Mesodermal cell (in vitro differentiated cells): Measurements from ENCODE around the gene TPSB2.
"Not testable (repeated sequence)": the region's sequence is repeated elsewhere in the genome, so short reads cannot be mapped to it uniquely, and the experiment has no call there.

ENCODE experiments used
- H3K27ac ChIP-seq: 2 replicates; pipeline ENCODE4 v1.7.0; 2013; ENCODE audit warnings: mild to moderate bottlenecking, low read depth, low read length, moderate library complexity; ENCODE audit not compliant: severe bottlenecking
- H3K36me3 ChIP-seq: 2 replicates; pipeline ENCODE4 v1.7.1; 2013; ENCODE audit warnings: mild to moderate bottlenecking, low read length, moderate library complexity; ENCODE audit not compliant: control insufficient read depth, insufficient read depth
- H3K4me1 ChIP-seq: one replicate; pipeline ENCODE4 v1.7.1; 2013; ENCODE audit warnings: mild to moderate bottlenecking, low read length; ENCODE audit not compliant: insufficient read depth, control insufficient read depth, poor library complexity, severe bottlenecking
- H3K4me3 ChIP-seq: 2 replicates; pipeline ENCODE4 v1.7.0; 2013; ENCODE audit warnings: low read length, control low read depth, mild to moderate bottlenecking; ENCODE audit not compliant: insufficient read depth, poor library complexity, severe bottlenecking; ENCODE audit errors: extremely low read depth
- H3K9me3 ChIP-seq: 2 replicates; pipeline ENCODE4 v1.7.1; 2013; ENCODE audit warnings: mild to moderate bottlenecking, low read length, moderate library complexity; ENCODE audit not compliant: control insufficient read depth
- WGBS, 2 experiments: methylation state at CpG; one replicate each; pipeline ENCODE4 v1.1.5; 2013; ENCODE audit warnings: missing lambda C conversion rate in 2 of 2; ENCODE audit not compliant: insufficient coverage in 2 of 2; 5-methylcytosine and 5-hydroxymethylcytosine counted together

Gene TPSB2

DNA sequence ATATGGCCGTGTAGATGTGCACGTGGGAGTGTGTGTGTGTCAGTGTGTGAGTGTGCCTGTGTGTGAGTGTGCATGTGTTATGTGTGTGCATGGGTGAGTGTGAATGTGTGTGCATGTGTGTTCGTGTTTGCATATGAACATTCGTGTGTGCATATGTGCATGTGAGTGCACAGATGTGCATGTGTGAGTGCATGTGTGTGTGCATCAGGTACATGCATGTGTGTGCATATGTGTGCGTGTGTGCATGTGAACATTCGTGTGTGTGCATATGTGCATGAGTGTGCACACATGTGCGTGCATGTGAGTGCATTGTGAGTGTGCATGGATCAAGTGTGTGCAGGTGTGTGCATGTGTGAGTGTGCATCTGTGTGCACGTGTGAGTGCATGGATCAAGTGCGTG is 8.0 kb upstream of the TPSB2 start:
- Histone ChIP-seq H3K4me1 (no peaks in the 10 kb centered on the region), H3K27ac (no peak overlapping the region), H3K9me3 (no peaks in the 10 kb centered on the region), H3K4me3 (no peak overlapping the region), H3K36me3 (no peaks in the 10 kb centered on the region)
- WGBS, 2 experiments, result 85% methylated on average over 6 to 9 of the region's 9 CpGs

GRCh38 chr16:1236659-1237058 is 6.7 kb upstream of the TPSB2 start:
- no CpG with 5 or more reads among the region's 29 CpGs for WGBS, 2 experiments
- H3K4me3 ChIP-seq, result not testable (repeated sequence)

GRCh38 chr16:1232049-1232748 is 2.2 kb upstream of the TPSB2 start:
- not testable (repeated sequence) for H3K27ac ChIP-seq
- WGBS, 2 experiments, result no CpG with 5 or more reads among the region's 47 CpGs

More at GRCh38 chr16:1236659-1237058, 6.7 kb upstream of the TPSB2 start:
- not testable (repeated sequence) for H3K9me3 ChIP-seq, H3K4me1 ChIP-seq, H3K36me3 ChIP-seq, H3K27ac ChIP-seq

DNA sequence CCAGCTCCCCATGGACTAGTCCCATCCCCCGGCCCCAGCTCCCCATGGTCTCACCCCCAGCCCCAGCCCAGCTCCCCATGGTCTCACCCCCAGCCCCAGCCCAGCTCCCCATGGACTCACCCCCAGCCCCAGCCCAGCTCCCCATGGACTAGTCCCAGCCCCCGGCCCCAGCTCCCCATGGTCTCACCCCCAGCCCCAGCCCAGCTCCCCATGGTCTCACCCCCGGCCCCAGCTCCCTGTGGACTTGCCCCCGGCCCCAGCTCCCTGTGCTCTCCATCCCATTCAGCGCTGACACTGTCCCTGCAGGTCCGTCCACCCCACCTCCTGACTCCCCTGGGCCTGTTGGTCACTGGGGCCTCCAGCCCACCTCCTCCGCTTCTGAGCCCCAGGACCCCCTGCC is 1.3 kb upstream of the TPSB2 start:
- not testable (repeated sequence) for H3K4me1 ChIP-seq, H3K27ac ChIP-seq, H3K4me3 ChIP-seq, H3K9me3 ChIP-seq, H3K36me3 ChIP-seq
- 87% methylated on average over 3 of the region's 7 CpGs; no CpG with 5 or more reads in 1 of the 2 experiments for WGBS, 2 experiments

More at GRCh38 chr16:1232049-1232748, 2.2 kb upstream of the TPSB2 start:
- not testable (repeated sequence) for H3K9me3 ChIP-seq, H3K4me1 ChIP-seq, H3K36me3 ChIP-seq, H3K4me3 ChIP-seq

DNA sequence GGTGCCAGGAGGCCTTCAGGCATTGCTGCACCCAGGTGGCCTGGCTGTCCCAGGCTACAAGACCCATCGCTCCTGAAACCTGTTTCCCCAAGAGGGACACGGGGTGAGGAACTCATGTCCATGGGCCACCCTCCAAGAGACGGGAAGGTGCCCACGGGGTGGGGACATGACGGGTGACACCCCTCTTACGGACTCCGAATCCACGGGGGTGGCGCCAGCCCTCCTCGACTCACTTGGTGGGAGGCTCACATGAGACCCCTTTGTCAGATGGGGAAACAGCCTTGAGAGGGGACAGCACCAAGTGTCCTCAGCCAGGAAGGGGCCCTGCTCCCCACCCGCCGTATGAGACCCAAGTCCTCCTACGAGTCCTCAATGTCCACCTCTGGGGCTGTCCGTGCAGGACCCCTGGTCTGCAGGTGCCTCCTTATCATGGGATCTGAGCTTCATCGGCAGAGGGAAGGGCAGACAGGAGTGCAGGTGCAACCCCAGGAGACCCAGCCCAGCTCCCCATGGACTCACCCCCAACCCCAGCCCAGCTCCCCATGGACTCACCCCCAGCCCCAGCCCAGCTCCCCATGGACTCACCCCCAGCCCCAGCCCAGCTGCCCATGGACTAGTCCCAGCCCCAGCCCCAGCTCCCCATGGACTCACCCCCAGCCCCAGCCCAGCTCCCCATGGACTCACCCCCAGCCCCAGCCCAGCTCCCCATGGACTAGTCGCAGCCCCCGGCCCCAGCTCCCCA is 658 bp upstream of the TPSB2 start:
- 85 to 87% methylated on average over 8 to 11 of the region's 17 CpGs for WGBS, 2 experiments
- H3K4me3 ChIP-seq, H3K9me3 ChIP-seq, H3K27ac ChIP-seq, H3K4me1 ChIP-seq, H3K36me3 ChIP-seq: not testable (repeated sequence)

DNA sequence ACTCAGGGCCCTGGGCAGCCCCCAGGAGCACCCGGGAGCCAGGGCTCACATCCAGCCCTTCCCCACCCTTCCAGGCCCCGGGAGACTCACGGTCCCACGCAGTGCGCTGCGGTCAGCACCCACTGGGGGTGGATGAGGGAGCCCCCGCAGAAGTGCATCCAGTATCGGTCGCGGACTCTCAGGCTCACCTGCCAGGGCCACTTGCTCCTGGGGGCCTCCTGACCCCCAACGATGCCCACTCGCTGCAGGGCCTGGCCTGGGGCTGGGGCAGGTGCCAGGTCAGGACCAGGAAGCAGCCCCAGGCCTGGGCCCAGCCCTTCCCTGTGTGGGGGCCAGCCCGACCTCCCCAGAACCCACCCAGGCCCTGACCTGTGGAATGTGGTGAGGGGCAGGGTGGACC is 508 bp downstream of the TPSB2 start:
- H3K4me1 ChIP-seq, H3K4me3 ChIP-seq, H3K9me3 ChIP-seq, H3K27ac ChIP-seq, H3K36me3 ChIP-seq: not testable (repeated sequence)
- WGBS, 2 experiments, result 77 to 84% methylated on average over 4 to 5 of the region's 13 CpGs

DNA sequence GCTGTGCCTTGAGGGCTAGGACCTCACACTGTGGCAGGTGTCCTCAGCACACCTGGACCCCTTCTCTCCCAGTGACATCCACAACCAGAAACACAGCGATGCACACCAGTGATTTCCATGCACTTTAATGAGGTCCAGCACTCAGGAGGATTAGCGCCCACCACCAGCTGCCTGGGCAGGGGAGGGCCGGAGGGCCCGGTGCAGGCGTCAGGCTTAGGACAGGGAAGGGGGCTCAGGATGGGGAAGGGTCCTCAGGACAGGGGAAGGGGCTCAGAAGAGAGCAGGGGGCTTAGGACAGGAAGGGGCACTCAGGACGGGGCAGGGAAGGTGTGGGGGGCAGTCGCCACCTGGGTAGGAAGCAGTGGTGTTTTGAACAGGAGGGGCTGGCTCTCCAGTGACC is 1.8 kb downstream of the TPSB2 start:
- H3K27ac ChIP-seq, H3K4me1 ChIP-seq, H3K9me3 ChIP-seq, H3K36me3 ChIP-seq, H3K4me3 ChIP-seq: not testable (repeated sequence)
- whole genome bisulfite sequencing, 2 experiments, result 84 to 95% methylated on average over 3 to 4 of the region's 7 CpGs

DNA sequence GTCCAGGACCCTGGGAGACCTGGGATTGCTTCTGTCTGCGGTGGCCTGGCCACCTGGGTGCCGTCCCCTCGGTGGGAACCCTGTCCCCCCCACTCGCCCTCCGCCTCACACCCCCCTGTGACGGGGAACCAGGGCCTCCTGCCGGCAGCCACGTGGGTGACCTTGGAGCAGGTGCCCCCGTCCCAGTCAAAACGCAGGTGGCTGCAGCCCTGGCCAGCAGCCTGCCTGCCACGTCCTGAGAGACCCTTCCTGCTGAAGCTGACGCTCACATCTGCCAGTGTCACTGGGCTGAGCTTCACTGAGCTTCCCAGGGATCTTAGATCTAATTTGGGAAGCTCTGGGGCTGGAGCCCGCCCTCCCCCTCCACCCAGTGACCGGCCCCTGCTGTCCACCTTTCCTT is 3.3 kb downstream of the TPSB2 start:
- not testable (repeated sequence) for H3K27ac ChIP-seq, H3K4me3 ChIP-seq, H3K36me3 ChIP-seq, H3K9me3 ChIP-seq, H3K4me1 ChIP-seq
- 66 to 71% methylated on average over 5 to 11 of the region's 14 CpGs for WGBS, 2 experiments

GRCh38 chr16:1225728-1226311 is 4.2 kb downstream of the TPSB2 start:
- H3K4me3 ChIP-seq, H3K9me3 ChIP-seq, H3K4me1 ChIP-seq, H3K36me3 ChIP-seq, H3K27ac ChIP-seq: not testable (repeated sequence)
- 84 to 85% methylated on average over 10 to 19 of the region's 24 CpGs for WGBS, 2 experiments

- WGBS, 2 experiments, result 81 to 100% methylated on average over 3 to 7 of the region's 10 CpGs
- no peak within 1 kb of the TSS for H3K4me3 ChIP-seq
- no peaks in the 10 kb centered on the region for H3K9me3 ChIP-seq
- H3K4me1 ChIP-seq, result no peaks in the 10 kb centered on the region
- no peak within 1 kb of the TSS for H3K27ac ChIP-seq
- no peaks in the 10 kb centered on the region for H3K36me3 ChIP-seq
These were observed 4.9 kb downstream of the TPSB2 start, which contains the start of gene TPSG1 for GRCh38 chr16:1225051-1225451. Gene TPSG1 (minus strand): TSS chr16:1225268. CDS start chr16:1225252, 16 bp downstream.

DNA sequence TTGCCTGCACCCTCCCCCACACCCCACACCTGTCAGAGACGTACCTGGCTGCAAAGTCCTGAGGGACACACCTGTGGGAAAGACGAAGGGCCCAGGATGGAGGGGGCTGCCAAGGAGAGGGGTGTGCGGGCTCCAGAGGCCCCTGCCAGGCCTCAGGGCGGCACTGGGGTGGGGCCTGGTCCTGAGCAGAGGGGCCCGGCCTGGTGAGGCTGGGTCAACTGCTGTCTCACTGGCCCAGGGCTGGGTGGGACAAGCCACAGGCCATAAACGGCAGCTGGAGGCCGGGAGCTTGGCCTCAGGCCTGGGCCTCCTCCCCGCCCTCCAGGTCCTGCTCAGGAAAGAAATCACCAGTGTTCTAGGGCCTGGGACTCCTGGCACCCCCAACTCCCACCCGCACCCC is 5.4 kb downstream of the TPSB2 start:
- Histone ChIP-seq H3K4me1 (no peaks in the 10 kb centered on the region), H3K36me3 (no peaks in the 10 kb centered on the region), H3K9me3 (no peaks in the 10 kb centered on the region), H3K27ac (no peak overlapping the region), H3K4me3 (no peak overlapping the region)
- 91% methylated on average over 4 to 6 of the region's 9 CpGs for WGBS, 2 experiments
